ENCODE data around the gene PTPRC. TPM values are rescaled to one million over a fixed set of nuclear protein-coding genes. Genes with fewer than 3 reads are reported as not detected.
A peak's percentile ranks its signal among the peaks of the same experiment; 100 is the strongest.

Gene PTPRC
- total RNA-seq, 1 donor from 2014 or later: 214 TPM

DNA sequence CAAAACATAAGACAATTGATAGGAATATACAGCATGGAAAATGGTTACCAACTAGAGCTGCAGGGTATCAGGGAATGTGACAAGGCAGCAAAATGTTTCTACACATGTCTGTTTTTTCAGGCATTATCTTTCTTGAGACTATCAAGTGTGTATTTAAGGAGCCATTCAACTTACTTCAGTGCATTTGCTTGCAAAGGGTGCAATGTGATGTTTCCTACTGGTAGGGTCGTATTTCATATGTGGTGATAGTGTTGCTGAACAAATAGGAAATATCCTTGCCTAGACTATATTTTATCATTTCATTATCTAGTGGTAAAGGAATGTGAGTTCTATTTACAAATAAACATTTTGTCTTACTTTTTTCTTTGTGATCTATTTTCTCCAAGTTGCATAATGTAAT is 42.4 kb downstream of the PTPRC start:
- peaks cover 22% of the 10 kb centered on the region for H3K4me1 ChIP-seq
- no peaks in the 10 kb centered on the region for H3K27me3 ChIP-seq (ENCODE audit: low read depth)
- H3K9me3 ChIP-seq: no peaks in the 10 kb centered on the region
- DNase-seq (no peak), ATAC-seq (no peak)
- peak overlapping the region; percentile 65 for H3K27ac ChIP-seq
- intact Hi-C loops (cut with DNase I): no loop called here
- no peaks in the 10 kb centered on the region for H3K36me3 ChIP-seq
- no peak overlapping the region for H3K4me3 ChIP-seq
- TF ChIP-seq, protein P1, sequence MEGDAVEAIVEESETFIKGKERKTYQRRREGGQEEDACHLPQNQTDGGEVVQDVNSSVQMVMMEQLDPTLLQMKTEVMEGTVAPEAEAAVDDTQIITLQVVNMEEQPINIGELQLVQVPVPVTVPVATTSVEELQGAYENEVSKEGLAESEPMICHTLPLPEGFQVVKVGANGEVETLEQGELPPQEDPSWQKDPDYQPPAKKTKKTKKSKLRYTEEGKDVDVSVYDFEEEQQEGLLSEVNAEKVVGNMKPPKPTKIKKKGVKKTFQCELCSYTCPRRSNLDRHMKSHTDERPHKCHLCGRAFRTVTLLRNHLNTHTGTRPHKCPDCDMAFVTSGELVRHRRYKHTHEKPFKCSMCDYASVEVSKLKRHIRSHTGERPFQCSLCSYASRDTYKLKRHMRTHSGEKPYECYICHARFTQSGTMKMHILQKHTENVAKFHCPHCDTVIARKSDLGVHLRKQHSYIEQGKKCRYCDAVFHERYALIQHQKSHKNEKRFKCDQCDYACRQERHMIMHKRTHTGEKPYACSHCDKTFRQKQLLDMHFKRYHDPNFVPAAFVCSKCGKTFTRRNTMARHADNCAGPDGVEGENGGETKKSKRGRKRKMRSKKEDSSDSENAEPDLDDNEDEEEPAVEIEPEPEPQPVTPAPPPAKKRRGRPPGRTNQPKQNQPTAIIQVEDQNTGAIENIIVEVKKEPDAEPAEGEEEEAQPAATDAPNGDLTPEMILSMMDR (IDR thresholded peaks at IDR 0.05): no peak

DNA sequence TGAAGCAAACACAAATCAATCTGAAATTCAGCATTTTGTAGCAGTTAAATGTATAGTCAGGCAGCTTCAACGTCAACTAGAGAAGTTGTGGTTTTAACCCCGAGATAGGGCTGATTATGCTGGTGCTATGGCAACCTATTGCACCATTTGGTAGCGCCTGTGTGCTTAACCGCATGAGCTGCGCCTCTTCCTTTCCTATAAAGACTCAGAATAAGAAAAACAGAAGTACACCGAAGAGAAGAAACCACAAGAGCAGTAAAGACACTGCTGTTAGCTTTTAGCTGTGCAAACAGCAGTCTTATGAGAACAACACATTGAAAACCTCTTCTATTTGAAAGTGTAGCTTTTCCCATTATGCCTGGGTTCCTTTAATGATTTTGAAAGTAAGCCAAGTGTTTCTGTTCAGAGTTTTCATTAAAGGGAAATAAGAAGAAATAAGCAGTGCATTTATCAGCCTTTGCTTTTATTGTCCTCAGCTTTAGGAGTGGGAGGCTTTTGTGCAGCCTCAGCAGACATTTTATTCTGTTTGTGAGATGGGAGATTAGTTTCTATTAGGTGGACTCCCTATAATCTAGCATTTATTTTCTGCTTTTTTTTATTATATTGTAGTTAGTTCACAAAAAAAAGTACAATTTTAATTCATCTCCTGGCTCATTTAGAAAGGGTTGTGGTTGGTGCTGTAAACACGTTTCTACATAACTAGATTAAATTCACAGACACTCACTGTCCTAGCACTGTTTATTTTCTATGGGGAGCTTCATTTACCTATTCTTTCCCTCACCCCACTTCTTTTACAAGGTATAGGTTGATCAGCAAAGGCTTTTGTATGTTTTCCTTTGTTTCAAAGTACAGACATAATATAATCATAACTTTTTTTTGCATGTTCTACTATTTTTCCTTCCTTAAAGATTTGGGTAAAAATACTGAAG is 43.3 kb downstream of the PTPRC start:
- DNase-seq (peak; percentile 77), ATAC-seq (peak; percentile 88 to 94)
- Histone ChIP-seq H3K4me1 (peaks cover 22% of the 10 kb centered on the region), H3K27ac (peak overlapping the region; percentile 65), H3K27me3 (ENCODE audit: low read depth) (no peaks in the 10 kb centered on the region), H3K9me3 (no peaks in the 10 kb centered on the region), H3K36me3 (no peaks in the 10 kb centered on the region), H3K4me3 (no peak overlapping the region)
- intact Hi-C loops (cut with DNase I): no loop called here
- TF ChIP-seq, protein P1 (IDR thresholded peaks at IDR 0.05): no peak

DNA sequence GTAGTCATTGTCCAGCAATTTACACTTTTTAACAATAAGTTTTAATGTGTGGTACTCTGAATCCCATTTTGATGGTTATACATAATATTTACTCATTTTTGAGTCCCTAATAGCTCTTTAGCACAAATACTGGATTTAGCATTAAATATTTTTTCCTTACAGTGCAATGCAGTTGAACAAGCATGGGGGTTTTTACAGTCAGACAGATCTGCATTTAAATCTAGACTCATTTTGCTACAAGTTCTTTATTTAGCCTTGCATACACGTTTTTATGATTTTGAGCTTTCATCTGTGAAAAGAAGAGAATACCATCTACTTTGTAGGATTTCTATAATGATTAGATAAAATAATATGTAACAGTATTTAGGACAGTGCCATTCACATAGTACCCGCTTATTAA is 44.0 kb downstream of the PTPRC start:
- H3K27ac ChIP-seq: peak overlapping the region; percentile 47
- H3K4me3 ChIP-seq: no peak overlapping the region
- H3K9me3 ChIP-seq: no peaks in the 10 kb centered on the region
- ATAC-seq: no peak
- intact Hi-C loops (cut with DNase I): no loop called here
- H3K4me1 ChIP-seq: peaks cover 22% of the 10 kb centered on the region
- H3K36me3 ChIP-seq: no peaks in the 10 kb centered on the region
- H3K27me3 ChIP-seq (ENCODE audit: low read depth): no peaks in the 10 kb centered on the region
- DNase-seq: no peak
- TF ChIP-seq, protein P1 (IDR thresholded peaks at IDR 0.05): no peak

DNA sequence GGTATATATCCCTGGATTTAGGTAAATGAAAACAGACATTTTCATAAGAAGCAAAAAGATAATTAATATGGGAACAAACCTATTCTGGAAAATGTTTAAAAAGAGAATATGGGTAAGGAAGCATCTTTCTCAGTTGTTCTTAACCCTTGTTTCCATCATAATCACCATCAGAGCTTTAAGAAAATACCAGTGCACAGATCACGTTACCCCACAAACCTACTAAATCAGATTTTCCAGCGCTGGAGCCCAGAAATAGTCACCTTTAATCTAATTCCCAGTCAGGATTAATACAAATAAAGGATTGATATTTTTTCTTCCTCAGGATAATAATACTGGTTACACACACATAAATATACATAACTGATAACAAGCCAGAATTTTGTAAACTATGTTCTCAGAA is 44.6 kb downstream of the PTPRC start:
- no peaks in the 10 kb centered on the region for H3K36me3 ChIP-seq
- TF ChIP-seq, protein P1 (IDR thresholded peaks at IDR 0.05): no peak
- peaks cover 22% of the 10 kb centered on the region for H3K4me1 ChIP-seq
- no peak overlapping the region for H3K4me3 ChIP-seq
- H3K9me3 ChIP-seq: no peaks in the 10 kb centered on the region
- ATAC-seq: no peak
- intact Hi-C loops (cut with DNase I): no loop called here
- peak overlapping the region; percentile 47 for H3K27ac ChIP-seq
- DNase-seq: no peak
- no peaks in the 10 kb centered on the region for H3K27me3 ChIP-seq (ENCODE audit: low read depth)

DNA sequence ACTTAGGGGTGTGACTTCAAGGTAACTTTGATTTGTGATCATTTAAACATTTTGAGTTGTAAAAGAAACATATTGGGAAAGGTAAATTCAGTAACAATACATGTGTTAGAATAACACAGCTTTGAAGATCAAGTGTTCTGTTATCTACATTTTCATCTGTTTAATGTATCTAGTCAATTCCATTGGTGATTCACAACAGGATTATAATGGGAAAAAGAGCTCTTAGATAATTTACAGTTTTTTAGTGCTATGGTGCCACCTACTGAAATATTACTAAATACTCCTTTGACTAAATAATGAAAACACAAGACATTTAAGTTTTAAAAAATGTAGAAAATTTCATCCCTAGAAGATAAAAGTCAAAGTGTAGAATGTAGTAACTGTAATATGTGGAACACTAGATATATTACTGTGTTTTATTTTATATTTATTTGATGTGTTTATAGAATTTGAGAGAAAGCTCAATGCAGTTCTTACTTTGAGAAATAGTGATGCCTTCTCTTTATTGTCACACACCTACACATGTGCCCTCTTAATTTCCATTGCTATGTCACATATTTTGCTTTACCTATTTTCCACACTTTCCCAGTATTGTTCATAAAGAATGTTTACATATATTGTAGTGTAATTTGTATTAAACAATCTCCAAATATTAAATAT is 47.4 kb downstream of the PTPRC start:
- no peaks in the 10 kb centered on the region for H3K9me3 ChIP-seq
- intact Hi-C loops (cut with DNase I): no loop called here
- no peaks in the 10 kb centered on the region for H3K27me3 ChIP-seq (ENCODE audit: low read depth)
- peaks cover 27% of the 10 kb centered on the region for H3K4me1 ChIP-seq
- H3K36me3 ChIP-seq: no peaks in the 10 kb centered on the region
- TF ChIP-seq, protein P1 (IDR thresholded peaks at IDR 0.05): no peak
- ATAC-seq (no peak), DNase-seq (no peak)
- H3K4me3 ChIP-seq: no peak overlapping the region
- no peak overlapping the region for H3K27ac ChIP-seq

Data from lower lobe of right lung (tissue), 2 donors.